ENCODE data around the gene SIPA1.

DNA sequence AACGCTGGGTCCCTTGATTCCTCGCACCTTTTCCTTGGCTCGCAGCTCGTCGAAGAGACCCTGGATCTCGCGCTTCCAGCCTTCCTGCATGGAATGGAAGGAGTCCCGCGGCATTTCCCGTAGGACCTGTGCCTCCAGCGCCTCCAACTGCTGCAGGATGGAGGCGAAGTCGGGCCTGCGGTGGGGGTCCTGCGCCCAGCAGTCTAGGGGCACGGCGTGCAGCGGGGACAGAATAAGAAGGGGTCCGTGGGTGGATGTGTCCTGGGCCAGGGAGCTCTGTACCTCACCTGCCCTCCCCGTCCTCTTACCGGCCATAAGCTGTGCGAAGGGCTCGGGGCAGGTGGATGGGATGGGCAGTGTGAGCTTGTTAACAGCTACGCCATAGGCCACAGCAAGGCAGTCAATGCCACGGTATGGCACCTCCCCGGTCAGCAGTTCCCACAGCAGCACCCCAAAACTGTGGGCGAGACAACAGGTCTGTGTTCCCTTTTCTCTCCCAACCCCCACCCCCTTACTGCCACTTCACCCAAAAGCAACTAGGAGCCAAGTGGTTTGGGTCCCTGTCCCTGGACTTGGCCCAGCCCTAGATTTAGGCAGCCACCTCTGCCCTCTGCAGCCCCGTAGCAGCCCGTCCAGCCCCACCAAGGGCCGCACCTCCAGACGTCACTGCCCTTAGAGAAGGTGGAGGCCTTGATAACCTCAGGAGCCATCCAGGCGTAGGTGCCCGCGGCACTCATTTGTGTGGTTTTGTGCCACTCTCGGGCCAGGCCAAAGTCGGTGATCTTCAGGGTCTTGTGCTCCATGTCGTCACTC lies 30.1 kb upstream of the SIPA1 start:
- TF ChIP-seq CTCF (conservative IDR thresholded peaks at IDR 0.05 in 1 of 2, IDR thresholded peaks at IDR 0.05 in 1 of 2; ENCODE audit: extremely low read depth in 1 of 2, insufficient read depth in 1 of 2, low read depth in 1 of 2, low read length in 2 of 2): no peak
- no peak for TF ChIP-seq EZH2 (IDR thresholded peaks at IDR 0.05; ENCODE audit: borderline replicate concordance, low read length)
